ENCODE results near the gene ZNF821. TPM values are rescaled to one million over a fixed set of nuclear protein-coding genes. Genes with fewer than 3 reads are reported as not detected.

ZNF821 gene
- total and polyA plus RNA-seq, 7 donors: 2.3 to 16.8 (median 9.5) TPM

- Histone ChIP-seq H3K36me3 (no peaks in the 10 kb centered on the region), H3K27ac (no peak overlapping the region), H3K4me1 (peaks cover 0 to 17% (median 5%) of the 10 kb centered on the region in 4 donors), H3K27me3 (no peaks in the 10 kb centered on the region), H3K4me3 (no peak overlapping the region), H3K9me3 (no peaks in the 10 kb centered on the region)
- intact Hi-C loops (cut with DNase I): no loop called here
- WGBS, 2 donors: 56 to 87% methylated on average over 3 of the region's 3 CpGs
- DNase-seq: no peak
- TF ChIP-seq POLR2A (IDR thresholded peaks at IDR 0.05): no peak
- TF ChIP-seq CTCF (IDR thresholded peaks at IDR 0.05): no peak
- no peak for TF ChIP-seq POLR2AphosphoS5 (IDR thresholded peaks at IDR 0.05)
Measured at GRCh38 chr16:71889147-71889546, 5.2 kb upstream of the ZNF821 start.

- no peak overlapping the region for H3K4me3 ChIP-seq
- H3K27me3 ChIP-seq: no peaks in the 10 kb centered on the region
- peaks cover 0 to 21% (median 14%) of the 10 kb centered on the region in 4 donors for H3K4me1 ChIP-seq
- intact Hi-C loops (cut with DNase I): no loop called here
- H3K27ac ChIP-seq: peak overlapping the region in 1 of 4 donors; percentile 92
- WGBS, 2 donors: 31 to 44% methylated on average over 4 of the region's 4 CpGs
- no peaks in the 10 kb centered on the region for H3K9me3 ChIP-seq
- TF ChIP-seq POLR2AphosphoS5 (IDR thresholded peaks at IDR 0.05) (no peak), EP300 (IDR thresholded peaks at IDR 0.05) (no peak), CTCF (IDR thresholded peaks at IDR 0.05) (no peak), POLR2A (IDR thresholded peaks at IDR 0.05) (no peak)
- no peak for DNase-seq
- no peaks in the 10 kb centered on the region for H3K36me3 ChIP-seq
Measured at GRCh38 chr16:71885261-71885650, 1.3 kb upstream of the ZNF821 start.

DNA sequence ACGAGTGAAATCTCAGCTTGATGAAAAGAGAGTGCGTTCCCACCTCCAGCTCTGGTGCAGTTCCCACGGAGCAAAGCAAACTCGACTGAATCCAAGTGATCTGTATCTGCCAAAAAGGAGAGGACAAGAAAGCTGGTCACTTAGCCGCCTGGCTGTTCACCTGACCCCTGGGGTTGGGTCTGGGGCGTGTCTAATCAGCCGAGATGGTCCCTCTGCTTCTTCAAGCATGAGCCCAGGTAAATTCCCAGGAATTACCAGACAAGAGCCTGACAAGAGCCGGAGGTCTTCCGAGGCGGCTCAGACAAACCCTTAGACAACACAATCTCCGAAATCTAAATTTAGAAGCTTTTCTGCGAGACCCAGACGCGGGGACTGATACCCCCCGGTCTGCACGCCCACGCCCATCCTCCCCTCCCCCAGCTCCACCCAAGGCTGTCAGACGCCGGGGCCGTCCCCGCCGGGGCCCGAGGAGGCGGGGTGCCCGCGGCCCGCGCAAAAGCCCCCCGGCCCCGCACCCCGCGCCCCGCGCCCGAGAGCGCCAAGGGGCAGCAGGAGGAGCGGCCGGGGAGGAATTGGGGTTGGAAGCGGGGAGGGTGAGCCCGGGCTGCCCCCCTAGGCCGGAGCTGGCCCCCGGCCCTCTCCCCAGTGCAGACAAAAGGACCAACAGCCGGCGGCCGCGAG is 674 bp downstream of the ZNF821 start:
- peak in 1 of 4 experiments; percentile 41 for TF ChIP-seq CTCF (IDR thresholded peaks at IDR 0.05)
- no peak for TF ChIP-seq POLR2AphosphoS5 (IDR thresholded peaks at IDR 0.05)
- Histone ChIP-seq H3K4me1 (peaks cover 0 to 21% (median 14%) of the 10 kb centered on the region in 4 donors), H3K36me3 (peaks cover 0 to 8% (median 0%) of the 10 kb centered on the region in 4 donors), H3K9me3 (no peaks in the 10 kb centered on the region), H3K4me3 (peak overlapping the region; percentile 84 to 90 (median 86)), H3K27me3 (no peaks in the 10 kb centered on the region), H3K27ac (peak overlapping the region; percentile 89 to 95 (median 91))
- intact Hi-C loops (cut with DNase I): loop anchor here (2.0 to 5.0 kb wide), 4 partner anchors 36 to 161 kb away; partner anchors contain the start of genes AP1G1, ATXN1L and PHLPP2
- peak; percentile 77 for DNase-seq
- WGBS, 2 donors: 1% methylated on average over 46 of the region's 46 CpGs

- DNase-seq: peak; percentile 80
- intact Hi-C loops (cut with DNase I): loop anchor here (2.0 to 5.0 kb wide), 4 partner anchors 35 to 160 kb away; partner anchors contain the start of genes AP1G1, ATXN1L and PHLPP2
- H3K9me3 ChIP-seq: no peaks in the 10 kb centered on the region
- H3K4me1 ChIP-seq: peaks cover 0 to 21% (median 14%) of the 10 kb centered on the region in 4 donors
- TF ChIP-seq POLR2AphosphoS5 (IDR thresholded peaks at IDR 0.05): no peak
- no peak for TF ChIP-seq POLR2A (IDR thresholded peaks at IDR 0.05)
- no peak for TF ChIP-seq EP300 (IDR thresholded peaks at IDR 0.05)
- TF ChIP-seq CTCF (IDR thresholded peaks at IDR 0.05): peak; percentile 73 to 96 (median 92)
- H3K27ac ChIP-seq: peak overlapping the region; percentile 89 to 95 (median 91)
- peak overlapping the region; percentile 84 to 90 (median 86) for H3K4me3 ChIP-seq
- H3K27me3 ChIP-seq: no peaks in the 10 kb centered on the region
- H3K36me3 ChIP-seq: peaks cover 0 to 11% (median 0%) of the 10 kb centered on the region in 4 donors
- WGBS, 2 donors: 1 to 5% methylated on average over 9 of the region's 9 CpGs
Measured at GRCh38 chr16:71882505-71883167, 1.3 kb downstream of the ZNF821 start.

All from sigmoid colon (tissue), 7 donors.